Endothelial cell of umbilical vein (primary cell): ENCODE results near the gene AKAP6. TPM values are rescaled to one million over a fixed set of nuclear protein-coding genes. Genes with fewer than 3 reads are reported as not detected.

Experiments
- BruUV-seq: library from RNA; stranded (reverse); fragments of 400-500 nt; replicated peaks from 2 replicates; lab custom pipeline; 2021; lab: Mats Ljungman, UMichigan
- CTCF ChIA-PET: fragments of 300-600, 350-600 bp; sonication (Branson Sonifier 250); formaldehyde crosslinking; loops from one replicate; lab custom pipeline; 2021; ENCODE audit warnings: antibody characterized with exemption, inconsistent platforms; lab: Charles Lee
- POLR2A ChIA-PET: fragments of 300-600, 350-600 bp; sonication (Branson Sonifier 250); formaldehyde crosslinking; loops from one replicate; lab custom pipeline; 2021; ENCODE audit warnings: antibody characterized with exemption, inconsistent platforms; lab: Charles Lee
- DNase-seq: peaks from one replicate; pipeline ENCODE4 v3.0.0-alpha.2; 2011; ENCODE audit warnings: low read depth, low spot score
- FAIRE-seq: peaks from 2 replicates; lab custom pipeline; 2011; peaks lifted over from hg19 to GRCh38; lab: Jason Lieb, UNC
- H2AFZ ChIP-seq: 2 replicates; pipeline ENCODE4 v1.6.0; 2012; ENCODE audit warnings: low read depth, low read length, control low read depth, inconsistent platforms
- H3K27ac ChIP-seq: 2 replicates; pipeline ENCODE4 v1.5.1; 2011; ENCODE audit warnings: low read depth, mild to moderate bottlenecking, control low read depth, low read length, moderate library complexity; ENCODE audit not compliant: insufficient read depth
- H3K27me3 ChIP-seq, 2 experiments: 2 replicates each; pipeline versions ENCODE4 v1.6.0 to v1.6.1; 2011; ENCODE audit warnings: low read length in 2 of 2, mixed read lengths in 1 of 2; ENCODE audit not compliant: control insufficient read depth in 2 of 2, insufficient read depth in 2 of 2
- H3K36me3 ChIP-seq, 2 experiments: 2 replicates in 1 of 2; 3 replicates in 1 of 2; pipeline ENCODE4 v1.5.1; 2011; ENCODE audit warnings: low read length in 2 of 2, mild to moderate bottlenecking in 1 of 2, moderate library complexity in 1 of 2; ENCODE audit not compliant: control insufficient read depth in 2 of 2, insufficient read depth in 2 of 2; ENCODE audit errors: extremely low read depth in 1 of 2
- H3K4me1 ChIP-seq: 3 replicates; pipeline ENCODE4 v1.5.1; 2011; ENCODE audit warnings: mild to moderate bottlenecking, low read length; ENCODE audit not compliant: control insufficient read depth, insufficient read depth; ENCODE audit errors: extremely low read depth
- H3K4me2 ChIP-seq: 2 replicates; pipeline ENCODE4 v1.6.1; 2011; ENCODE audit warnings: low read length, control low read depth, mixed read lengths; ENCODE audit not compliant: insufficient read depth
- H3K4me3 ChIP-seq, 3 experiments: fragments of 200-600 bp in 1 of 3; sonication (generic), shearing (Covaris generic) in 1 of 3; replicated peaks in 1 of 3; 2 replicates each; pipeline ENCODE4 v1.5.1; 2011 to 2016; ENCODE audit warnings: control low read depth in 3 of 3, low read length in 3 of 3, mild to moderate bottlenecking in 2 of 3, inconsistent platforms in 1 of 3, low read depth in 1 of 3, moderate library complexity in 1 of 3; ENCODE audit not compliant: insufficient read depth in 1 of 3
- H3K79me2 ChIP-seq: 2 replicates; pipeline ENCODE4 v1.6.0; 2012; ENCODE audit warnings: low read length, inconsistent platforms; ENCODE audit not compliant: control insufficient read depth, insufficient read depth
- H3K9ac ChIP-seq: replicated peaks from 2 replicates; pipeline ENCODE3; 2011; ENCODE audit warnings: low read length, control low read depth; ENCODE audit not compliant: insufficient read depth; ENCODE audit errors: extremely low read depth
- H3K9me1 ChIP-seq: replicated peaks from 3 replicates; pipeline ENCODE4 v1.6.0; 2011; ENCODE audit warnings: mild to moderate bottlenecking, low read length; ENCODE audit not compliant: control insufficient read depth, insufficient read depth; ENCODE audit errors: extremely low read depth
- H3K9me3 ChIP-seq: replicated peaks from 2 replicates; pipeline ENCODE4 v1.5.1; 2012; ENCODE audit warnings: low read length, inconsistent platforms; ENCODE audit not compliant: control insufficient read depth, insufficient read depth
- H4K20me1 ChIP-seq: replicated peaks from 2 replicates; pipeline ENCODE3; 2011; ENCODE audit warnings: mild to moderate bottlenecking, low read length; ENCODE audit not compliant: control insufficient read depth, insufficient read depth; ENCODE audit errors: extremely low read depth
- EZH2 ChIP-seq: IDR thresholded peaks from 2 replicates; pipeline ENCODE4 v1.6.1; 2012; ENCODE audit warnings: borderline replicate concordance, low read depth, mild to moderate bottlenecking, moderate library complexity, low read length, inconsistent platforms; ENCODE audit not compliant: severe bottlenecking
- FOS ChIP-seq: IDR thresholded peaks from 2 replicates; pipeline ENCODE4 v1.6.1; 2011; ENCODE audit warnings: mild to moderate bottlenecking, low read length, moderate library complexity, borderline replicate concordance; ENCODE audit not compliant: insufficient read depth
- GATA2 ChIP-seq: IDR thresholded peaks from 2 replicates; pipeline ENCODE4 v1.7.0; 2011; ENCODE audit warnings: low read depth, mild to moderate bottlenecking, moderate library complexity, mixed read lengths, low read length; ENCODE audit not compliant: insufficient read length, insufficient read depth
- MYC ChIP-seq: IDR thresholded peaks from one replicate; pipeline ENCODE4 v1.6.1; 2011; ENCODE audit warnings: mild to moderate bottlenecking, low read depth, low read length
- POLR2A ChIP-seq: IDR thresholded peaks from 2 replicates; pipeline ENCODE4 v1.6.1; 2012; ENCODE audit warnings: low read depth, mild to moderate bottlenecking, control low read depth, low read length
- POLR2AphosphoS5 ChIP-seq: IDR thresholded peaks from 2 replicates; pipeline ENCODE4 v1.6.1; 2012; ENCODE audit warnings: low read depth, mild to moderate bottlenecking, control low read depth, low read length, moderate library complexity; ENCODE audit not compliant: insufficient read depth
- dilution Hi-C: fragments of 300-500 bp; cut with MboI; formaldehyde crosslinking; loops from one replicate; pipeline ENCODE4 v1.15.0; 2019; ENCODE audit warnings: low sequenced_read_pairs; ENCODE audit not compliant: extremely low pct_ligation_motif_present
- intact Hi-C: fragments of 100-400 bp; cut with micrococcal nuclease; formaldehyde crosslinking; loops from one replicate; pipeline ENCODE4 v1.10.0; 2022
- polyA plus RNA-seq, 4 experiments: library from polyadenylated mRNA; depleted of rRNA in 3 of 4; stranded (reverse) in 3 of 4; unstranded in 1 of 4; fragments of >200 nt; gene quantifications; 2 replicates each; pipeline versions ENCODE4 v1.2.1 to v1.2.3, GENCODE V29; 2011 to 2012; ENCODE audit warnings: missing spikeins in 1 of 4
- total RNA-seq: library from RNA; stranded (reverse); gene quantifications from 2 replicates; pipeline ENCODE4 v1.2.3, GENCODE V29; 2021
- TF ChIP-seq, protein P1 (sequence below), 2 donors: IDR thresholded peaks; 1 replicate in 1 of 2; 2 replicates in 1 of 2; pipeline ENCODE4 v1.5.1; 2011; ENCODE audit warnings: low read length in 2 of 2, mild to moderate bottlenecking in 2 of 2, moderate library complexity in 2 of 2, control low read depth in 1 of 2, inconsistent platforms in 1 of 2, low read depth in 1 of 2; ENCODE audit not compliant: insufficient read depth in 1 of 2; ENCODE audit errors: extremely low read depth in 1 of 2

The AKAP6 gene
- total and polyA plus RNA-seq, 2 donors (not counting 3 experiments of a cell fraction or from before 2014, with no cell fraction given), result 0.03 to 0.49 TPM

DNA sequence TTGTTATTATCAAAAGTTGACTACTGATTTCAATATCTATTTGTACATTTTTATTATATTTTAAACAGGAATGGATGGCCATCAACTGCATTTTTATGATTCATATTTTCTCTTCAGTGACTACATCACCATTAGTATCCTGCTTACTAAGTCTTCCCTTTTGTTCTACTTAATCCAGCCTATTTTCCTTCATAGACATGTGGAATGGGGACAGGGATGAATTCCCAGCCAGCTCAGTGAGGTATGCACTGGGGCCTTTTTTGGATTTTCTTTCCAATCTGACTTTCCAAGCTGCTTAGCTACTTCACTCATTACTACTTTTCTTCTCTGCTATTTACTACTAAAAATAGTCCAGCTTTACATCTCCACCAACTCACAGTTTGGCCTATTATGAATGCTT lies 38.4 kb downstream of the AKAP6 start:
- Histone ChIP-seq H3K79me2 (no peaks in the 10 kb centered on the region), H3K4me2 (no peak overlapping the region), H3K9me1 (no peaks in the 10 kb centered on the region), H4K20me1 (no peaks in the 10 kb centered on the region), H3K4me3 (no peak overlapping the region), H3K9me3 (no peaks in the 10 kb centered on the region), H3K27me3 (peaks cover 2 to 3% of the 10 kb centered on the region in 2 experiments), H2AFZ (peak overlapping the region; percentile 29), H3K9ac (no peak overlapping the region), H3K36me3 (no peaks in the 10 kb centered on the region), H3K4me1 (peaks cover 7% of the 10 kb centered on the region), H3K27ac (no peak overlapping the region)
- ChIA-PET POLR2A (no interaction called here), CTCF (interaction anchor here (0.7 to 2.1 kb wide), 3 partner anchors 10 to 47 kb away, joined by 3 to 4 read pairs (median 3); no protein-coding TSS in a partner anchor)
- dilution Hi-C loops (no loop called here), intact Hi-C loops (no loop called here)
- peak; percentile 26 for TF ChIP-seq FOS
- no peak for TF ChIP-seq GATA2
- DNase-seq (no peak), FAIRE-seq (no peak)
- BruUV-seq, result no TSS peak

DNA sequence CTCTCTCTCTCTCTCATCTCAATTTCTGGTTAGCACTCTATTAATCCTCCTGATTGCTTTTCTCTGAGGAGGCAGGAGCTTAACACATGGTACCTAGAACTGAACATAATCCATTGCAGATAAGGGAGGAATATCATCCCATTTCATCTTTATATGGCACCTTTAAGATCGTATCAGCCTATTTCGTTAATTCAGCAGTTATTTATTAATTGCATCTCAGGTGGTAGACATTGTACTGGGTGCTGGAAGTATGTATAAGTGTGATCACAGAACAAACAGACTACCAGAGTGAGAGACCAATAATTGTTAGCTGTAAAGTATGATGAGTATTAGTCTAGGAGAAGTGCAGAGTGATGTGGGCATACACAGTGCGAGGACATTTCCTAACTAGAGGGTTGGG lies 39.0 kb downstream of the AKAP6 start:
- Histone ChIP-seq H3K4me1 (peaks cover 7% of the 10 kb centered on the region), H3K27ac (no peak overlapping the region)

More for the DNA sequence above, 39.0 kb downstream of the AKAP6 start:
- Histone ChIP-seq H3K9me3 (no peaks in the 10 kb centered on the region), H3K36me3 (no peaks in the 10 kb centered on the region), H2AFZ (no peak overlapping the region), H3K9ac (no peak overlapping the region), H3K9me1 (no peaks in the 10 kb centered on the region), H3K4me3 (no peak overlapping the region), H4K20me1 (no peaks in the 10 kb centered on the region), H3K4me2 (no peak overlapping the region), H3K27me3 (peaks cover 0 to 2% of the 10 kb centered on the region in 2 experiments), H3K79me2 (no peaks in the 10 kb centered on the region)
- DNase-seq (no peak), FAIRE-seq (no peak)
- BruUV-seq, result no TSS peak
- POLR2A ChIA-PET, result no interaction called here
- TF ChIP-seq POLR2A, result no peak
- TF ChIP-seq EZH2, result no peak
- TF ChIP-seq POLR2AphosphoS5, result no peak
- TF ChIP-seq FOS, result no peak
- TF ChIP-seq MYC, result no peak
- TF ChIP-seq, protein P1, sequence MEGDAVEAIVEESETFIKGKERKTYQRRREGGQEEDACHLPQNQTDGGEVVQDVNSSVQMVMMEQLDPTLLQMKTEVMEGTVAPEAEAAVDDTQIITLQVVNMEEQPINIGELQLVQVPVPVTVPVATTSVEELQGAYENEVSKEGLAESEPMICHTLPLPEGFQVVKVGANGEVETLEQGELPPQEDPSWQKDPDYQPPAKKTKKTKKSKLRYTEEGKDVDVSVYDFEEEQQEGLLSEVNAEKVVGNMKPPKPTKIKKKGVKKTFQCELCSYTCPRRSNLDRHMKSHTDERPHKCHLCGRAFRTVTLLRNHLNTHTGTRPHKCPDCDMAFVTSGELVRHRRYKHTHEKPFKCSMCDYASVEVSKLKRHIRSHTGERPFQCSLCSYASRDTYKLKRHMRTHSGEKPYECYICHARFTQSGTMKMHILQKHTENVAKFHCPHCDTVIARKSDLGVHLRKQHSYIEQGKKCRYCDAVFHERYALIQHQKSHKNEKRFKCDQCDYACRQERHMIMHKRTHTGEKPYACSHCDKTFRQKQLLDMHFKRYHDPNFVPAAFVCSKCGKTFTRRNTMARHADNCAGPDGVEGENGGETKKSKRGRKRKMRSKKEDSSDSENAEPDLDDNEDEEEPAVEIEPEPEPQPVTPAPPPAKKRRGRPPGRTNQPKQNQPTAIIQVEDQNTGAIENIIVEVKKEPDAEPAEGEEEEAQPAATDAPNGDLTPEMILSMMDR (IDR thresholded peaks at IDR 0.05; ENCODE audit: extremely low read depth in 1 of 2, insufficient read depth in 1 of 2, low read depth in 1 of 2, low read length in 2 of 2), result no peak
- TF ChIP-seq GATA2, result no peak
- CTCF ChIA-PET, result interaction anchor here (0.7 kb wide), 2 partner anchors 31 to 46 kb away, joined by 3 read pairs; no protein-coding TSS in a partner anchor
- intact Hi-C loops, result no loop called here
- dilution Hi-C loops, result no loop called here
